SK-N-SH (cell line): ENCODE measurements around the gene PTPRD. TPM values are rescaled to one million over a fixed set of nuclear protein-coding genes. Genes with fewer than 3 reads are reported as not detected.

ENCODE experiments used
- CTCF ChIA-PET: fragments of 300-600, 350-600 bp; formaldehyde crosslinking; extraction: SDS; loops from one replicate; lab custom pipeline; 2021; lab: Yijun Ruan, JAX
- POLR2A ChIA-PET: fragments of 350-600 bp; sonication (Branson Sonifier 250); formaldehyde crosslinking; extraction: SDS; loops from one replicate; lab custom pipeline; 2020; ENCODE audit warnings: antibody characterized with exemption, inconsistent platforms; lab: Yijun Ruan, JAX
- DNase-seq: peaks from one replicate; pipeline ENCODE4 v3.0.0; 2012
- H2AFZ ChIP-seq: fragments of 200-600 bp; sonication (generic); 2 replicates; pipeline ENCODE4 v1.8.1; 2016; ENCODE audit warnings: antibody characterized with exemption, mild to moderate bottlenecking, low read depth
- H3F3A ChIP-seq: fragments of 200-600 bp; sonication (generic); replicated peaks from 2 replicates; pipeline ENCODE3; 2016; ENCODE audit warnings: antibody characterized with exemption, mild to moderate bottlenecking; ENCODE audit not compliant: insufficient read depth
- H3K27ac ChIP-seq, 2 experiments: fragments of 200-500 bp in 1 of 2; fragments of 200-600 bp in 1 of 2; sonication (Bioruptor generic) in 1 of 2; sonication (generic), shearing (Covaris generic) in 1 of 2; 2 replicates each; pipeline versions ENCODE4 v1.5.1 to v1.6.1; 2014 to 2016; ENCODE audit warnings: low read depth in 2 of 2, inconsistent platforms in 1 of 2, low read length in 1 of 2, mild to moderate bottlenecking in 1 of 2, mixed read lengths in 1 of 2
- H3K27me3 ChIP-seq: fragments of 200-600 bp; sonication (generic), shearing (Covaris generic); 2 replicates; pipeline ENCODE4 v1.6.1; 2016; ENCODE audit warnings: mixed run types; ENCODE audit not compliant: insufficient read depth
- H3K36me3 ChIP-seq, 2 experiments: fragments of 200-500 bp in 1 of 2; fragments of 200-600 bp in 1 of 2; sonication (Bioruptor generic) in 1 of 2; sonication (generic) in 1 of 2; replicated peaks in 1 of 2; 2 replicates each; pipeline versions ENCODE3 to v1.5.1; 2014 to 2016; ENCODE audit warnings: low read length in 1 of 2, mild to moderate bottlenecking in 1 of 2; ENCODE audit not compliant: insufficient read depth in 2 of 2, control insufficient read depth in 1 of 2
- H3K4me1 ChIP-seq, 2 experiments: fragments of 200-500 bp in 1 of 2; fragments of 200-600 bp in 1 of 2; sonication (Bioruptor generic) in 1 of 2; sonication (generic), shearing (Covaris generic) in 1 of 2; 2 replicates each; pipeline versions ENCODE4 v1.5.1 to v1.6.1; 2014 to 2016; ENCODE audit warnings: low read depth in 1 of 2, low read length in 1 of 2, mixed run types in 1 of 2; ENCODE audit not compliant: insufficient read depth in 2 of 2, control insufficient read depth in 1 of 2
- H3K4me2 ChIP-seq: fragments of 200-600 bp; sonication (generic), shearing (Covaris generic); 2 replicates; pipeline ENCODE4 v1.6.1; 2017; ENCODE audit warnings: mixed run types
- H3K4me3 ChIP-seq, 2 experiments: fragments of 200-500 bp in 1 of 2; fragments of 200-600 bp in 1 of 2; sonication (Bioruptor generic) in 1 of 2; sonication (generic), shearing (Covaris generic) in 1 of 2; 2 replicates each; pipeline versions ENCODE4 v1.5.1 to v1.8.1; 2014 to 2016; ENCODE audit warnings: low read depth in 2 of 2, inconsistent platforms in 1 of 2, low read length in 1 of 2, mild to moderate bottlenecking in 1 of 2, mixed read lengths in 1 of 2, moderate library complexity in 1 of 2
- H3K79me2 ChIP-seq: fragments of 200-600 bp; sonication (generic); 2 replicates; pipeline ENCODE4 v1.8.1; 2017; ENCODE audit warnings: mild to moderate bottlenecking; ENCODE audit not compliant: insufficient read depth
- H3K9ac ChIP-seq: fragments of 200-600 bp; sonication (generic); 2 replicates; pipeline ENCODE4 v1.6.1; 2017; ENCODE audit warnings: mixed run types
- H3K9me2 ChIP-seq: fragments of 200-600 bp; sonication (generic); 2 replicates; pipeline ENCODE4 v1.6.1; 2017; ENCODE audit warnings: mixed run types
- H3K9me3 ChIP-seq: fragments of 200-600 bp; sonication (generic); 2 replicates; pipeline ENCODE4 v1.6.1; 2017; ENCODE audit warnings: mixed run types, mild to moderate bottlenecking, moderate library complexity
- H4K20me1 ChIP-seq: fragments of 200-600 bp; sonication (generic); 2 replicates; pipeline ENCODE4 v1.6.1; 2017; ENCODE audit warnings: mild to moderate bottlenecking, mixed run types; ENCODE audit not compliant: insufficient read depth
- CTCF ChIP-seq: fragments of 200-600 bp; sonication (generic); IDR thresholded peaks from 2 replicates; pipeline ENCODE4 v1.6.1; 2017; ENCODE audit warnings: antibody characterized with exemption, mild to moderate bottlenecking, moderate library complexity
- ELF1 ChIP-seq: IDR thresholded peaks from 2 replicates; pipeline ENCODE4 v1.4.0; 2012
- EP300 ChIP-seq, 2 experiments: IDR thresholded peaks; 2 replicates each; pipeline versions ENCODE4 v1.4.0 to v1.6.1; 2012; ENCODE audit warnings: borderline replicate concordance in 1 of 2, low read depth in 1 of 2, low read length in 1 of 2
- EZH2phosphoT487 ChIP-seq: fragments of 200-600 bp; sonication (generic); IDR thresholded peaks from 2 replicates; pipeline ENCODE4 v1.6.1; 2017; ENCODE audit warnings: low read depth, mixed run types, mild to moderate bottlenecking, antibody characterized with exemption, moderate library complexity, borderline replicate concordance
- FOSL2 ChIP-seq: IDR thresholded peaks from 2 replicates; pipeline ENCODE4 v1.4.0; 2012; ENCODE audit warnings: low read depth, mild to moderate bottlenecking, moderate library complexity, borderline replicate concordance
- FOXJ3 ChIP-seq: sonication (generic); formaldehyde crosslinking; IDR thresholded peaks from 2 replicates; pipeline ENCODE4 v1.5.1; 2020; ENCODE audit warnings: mild to moderate bottlenecking, missing genetic modification reagents
- FOXM1 ChIP-seq: IDR thresholded peaks from 2 replicates; pipeline ENCODE4 v1.4.0; 2012; ENCODE audit warnings: low read depth, mild to moderate bottlenecking
- GATA2 ChIP-seq: sonication (generic); formaldehyde crosslinking; IDR thresholded peaks from 2 replicates; pipeline ENCODE4 v1.5.0; 2020; ENCODE audit warnings: mild to moderate bottlenecking, missing genetic modification reagents
- POLR2AphosphoS5 ChIP-seq: IDR thresholded peaks from 2 replicates; pipeline ENCODE4 v1.6.1; 2012; ENCODE audit warnings: low read depth, low read length
- RAD21 ChIP-seq: IDR thresholded peaks from 2 replicates; pipeline ENCODE4 v1.6.1; 2012; ENCODE audit warnings: mild to moderate bottlenecking, low read length
- RCOR1 ChIP-seq: fragments of 150-350 bp; IDR thresholded peaks from 2 replicates; pipeline ENCODE4 v1.6.1; 2017; ENCODE audit warnings: antibody characterized with exemption, low read length
- RFX5 ChIP-seq: IDR thresholded peaks from 2 replicates; pipeline ENCODE4 v1.6.1; 2012; ENCODE audit warnings: mild to moderate bottlenecking, improper control_type of control experiment, low read length
- RXRA ChIP-seq: IDR thresholded peaks from 2 replicates; pipeline ENCODE4 v1.4.0; 2012; ENCODE audit warnings: low read depth, mild to moderate bottlenecking, borderline replicate concordance
- TAF1 ChIP-seq: IDR thresholded peaks from 2 replicates; pipeline ENCODE4 v1.6.1; 2012; ENCODE audit warnings: low read depth, mild to moderate bottlenecking, low read length, moderate library complexity, borderline replicate concordance
- TCF12 ChIP-seq: IDR thresholded peaks from 2 replicates; pipeline ENCODE4 v1.4.0; 2012
- TEAD4 ChIP-seq: IDR thresholded peaks from 2 replicates; pipeline ENCODE4 v1.4.0; 2012; ENCODE audit warnings: mild to moderate bottlenecking, borderline replicate concordance; ENCODE audit not compliant: insufficient read depth
- USF2 ChIP-seq: fragments of 150-350 bp; IDR thresholded peaks from 2 replicates; pipeline ENCODE4 v1.6.1; 2017; ENCODE audit warnings: antibody characterized with exemption, low read length, low read depth, borderline replicate concordance
- YY1 ChIP-seq: IDR thresholded peaks from 2 replicates; pipeline ENCODE4 v1.4.0; 2012; ENCODE audit warnings: low read depth, mild to moderate bottlenecking
- WGBS: methylation state at CpG from one replicate; pipeline ENCODE4 v1.1.6; 2017; ENCODE audit warnings: low lambda C conversion rate; 5-methylcytosine and 5-hydroxymethylcytosine counted together
- polyA plus RNA-seq, 3 experiments: library from polyadenylated mRNA; depleted of rRNA; stranded (reverse); fragments of >200 nt; gene quantifications; 2 replicates each; pipeline ENCODE4 v1.2.3, GENCODE V29; 2012
- TF ChIP-seq, protein P1 (sequence below): IDR thresholded peaks from 2 replicates; pipeline ENCODE4 v1.6.1; 2012; ENCODE audit warnings: mild to moderate bottlenecking, low read depth, low read length, moderate library complexity
- TF ChIP-seq, protein P2 (sequence below): IDR thresholded peaks from 2 replicates; pipeline ENCODE4 v1.4.0; 2012; ENCODE audit warnings: low read depth, borderline replicate concordance

The PTPRD gene
- polyA plus RNA-seq, 1 of the 3 experiments (the other 2 are of a cell fraction), result 0.15 TPM

- Histone ChIP-seq H3K4me3 (no peak overlapping the region), H3K9ac (no peak overlapping the region), H3K27me3 (no peaks in the 10 kb centered on the region), H3F3A (no peaks in the 10 kb centered on the region), H3K79me2 (no peaks in the 10 kb centered on the region), H3K4me2 (no peak overlapping the region), H3K27ac (no peak overlapping the region), H3K36me3 (no peaks in the 10 kb centered on the region), H4K20me1 (no peaks in the 10 kb centered on the region), H3K9me3 (no peaks in the 10 kb centered on the region), H3K4me1 (no peaks in the 10 kb centered on the region; a peak in 1 of 4 replicates), H3K9me2 (no peaks in the 10 kb centered on the region), H2AFZ (no peak overlapping the region)
- ChIA-PET CTCF (no interaction called here), POLR2A (no interaction called here)
- 34% methylated on average over 2 of the region's 2 CpGs for WGBS
- TF ChIP-seq FOXM1, result no peak
- no peak for TF ChIP-seq TAF1
- TF ChIP-seq CTCF, result no peak
- TF ChIP-seq TEAD4, result no peak
- no peak for TF ChIP-seq FOSL2
- TF ChIP-seq, protein P1, sequence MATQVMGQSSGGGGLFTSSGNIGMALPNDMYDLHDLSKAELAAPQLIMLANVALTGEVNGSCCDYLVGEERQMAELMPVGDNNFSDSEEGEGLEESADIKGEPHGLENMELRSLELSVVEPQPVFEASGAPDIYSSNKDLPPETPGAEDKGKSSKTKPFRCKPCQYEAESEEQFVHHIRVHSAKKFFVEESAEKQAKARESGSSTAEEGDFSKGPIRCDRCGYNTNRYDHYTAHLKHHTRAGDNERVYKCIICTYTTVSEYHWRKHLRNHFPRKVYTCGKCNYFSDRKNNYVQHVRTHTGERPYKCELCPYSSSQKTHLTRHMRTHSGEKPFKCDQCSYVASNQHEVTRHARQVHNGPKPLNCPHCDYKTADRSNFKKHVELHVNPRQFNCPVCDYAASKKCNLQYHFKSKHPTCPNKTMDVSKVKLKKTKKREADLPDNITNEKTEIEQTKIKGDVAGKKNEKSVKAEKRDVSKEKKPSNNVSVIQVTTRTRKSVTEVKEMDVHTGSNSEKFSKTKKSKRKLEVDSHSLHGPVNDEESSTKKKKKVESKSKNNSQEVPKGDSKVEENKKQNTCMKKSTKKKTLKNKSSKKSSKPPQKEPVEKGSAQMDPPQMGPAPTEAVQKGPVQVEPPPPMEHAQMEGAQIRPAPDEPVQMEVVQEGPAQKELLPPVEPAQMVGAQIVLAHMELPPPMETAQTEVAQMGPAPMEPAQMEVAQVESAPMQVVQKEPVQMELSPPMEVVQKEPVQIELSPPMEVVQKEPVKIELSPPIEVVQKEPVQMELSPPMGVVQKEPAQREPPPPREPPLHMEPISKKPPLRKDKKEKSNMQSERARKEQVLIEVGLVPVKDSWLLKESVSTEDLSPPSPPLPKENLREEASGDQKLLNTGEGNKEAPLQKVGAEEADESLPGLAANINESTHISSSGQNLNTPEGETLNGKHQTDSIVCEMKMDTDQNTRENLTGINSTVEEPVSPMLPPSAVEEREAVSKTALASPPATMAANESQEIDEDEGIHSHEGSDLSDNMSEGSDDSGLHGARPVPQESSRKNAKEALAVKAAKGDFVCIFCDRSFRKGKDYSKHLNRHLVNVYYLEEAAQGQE, result no peak
- TF ChIP-seq GATA2 (CRISPR knock-in tag), result no peak
- TF ChIP-seq RCOR1, result no peak
- TF ChIP-seq FOXJ3 (CRISPR knock-in tag), result no peak
- no peak for TF ChIP-seq EP300 (IDR thresholded peaks at IDR 0.05; ENCODE audit: borderline replicate concordance in 1 of 2, low read depth in 1 of 2, low read length in 1 of 2)
- TF ChIP-seq EZH2phosphoT487, result no peak
- TF ChIP-seq TCF12, result no peak
- TF ChIP-seq ELF1, result no peak
- no peak for TF ChIP-seq USF2
- TF ChIP-seq, protein P2, sequence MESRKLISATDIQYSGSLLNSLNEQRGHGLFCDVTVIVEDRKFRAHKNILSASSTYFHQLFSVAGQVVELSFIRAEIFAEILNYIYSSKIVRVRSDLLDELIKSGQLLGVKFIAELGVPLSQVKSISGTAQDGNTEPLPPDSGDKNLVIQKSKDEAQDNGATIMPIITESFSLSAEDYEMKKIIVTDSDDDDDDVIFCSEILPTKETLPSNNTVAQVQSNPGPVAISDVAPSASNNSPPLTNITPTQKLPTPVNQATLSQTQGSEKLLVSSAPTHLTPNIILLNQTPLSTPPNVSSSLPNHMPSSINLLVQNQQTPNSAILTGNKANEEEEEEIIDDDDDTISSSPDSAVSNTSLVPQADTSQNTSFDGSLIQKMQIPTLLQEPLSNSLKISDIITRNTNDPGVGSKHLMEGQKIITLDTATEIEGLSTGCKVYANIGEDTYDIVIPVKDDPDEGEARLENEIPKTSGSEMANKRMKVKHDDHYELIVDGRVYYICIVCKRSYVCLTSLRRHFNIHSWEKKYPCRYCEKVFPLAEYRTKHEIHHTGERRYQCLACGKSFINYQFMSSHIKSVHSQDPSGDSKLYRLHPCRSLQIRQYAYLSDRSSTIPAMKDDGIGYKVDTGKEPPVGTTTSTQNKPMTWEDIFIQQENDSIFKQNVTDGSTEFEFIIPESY, result no peak
- TF ChIP-seq POLR2AphosphoS5, result no peak
- TF ChIP-seq RXRA, result no peak
- no peak for TF ChIP-seq RFX5
- no peak for TF ChIP-seq YY1
- TF ChIP-seq RAD21, result no peak
- DNase-seq, result no peak
Observed at GRCh38 chr9:8680658-8681057, 1932.1 kb downstream of the PTPRD start.
